H1 (cell line): Measurements from ENCODE around the gene KDM1A. TPM values are rescaled to one million over a fixed set of nuclear protein-coding genes. Genes with fewer than 3 reads are reported as not detected.

Source experiments
- ATF3 ChIP-seq: IDR thresholded peaks from 2 replicates; pipeline ENCODE4 v1.6.1; 2011; ENCODE audit warnings: low read depth, mild to moderate bottlenecking, low read length; ENCODE audit not compliant: insufficient read depth
- MAFK ChIP-seq: IDR thresholded peaks from 2 replicates; pipeline ENCODE4 v1.6.1; 2012; ENCODE audit warnings: low read depth, mild to moderate bottlenecking, improper control_type of control experiment, low read length
- SP2 ChIP-seq: IDR thresholded peaks from 2 replicates; pipeline ENCODE4 v1.6.1; 2012; ENCODE audit warnings: mild to moderate bottlenecking, low read length, inconsistent platforms
- polyA plus RNA-seq, 7 experiments: library from polyadenylated mRNA; depleted of rRNA in 3 of 7; stranded (reverse) in 5 of 7; unstranded in 2 of 7; fragments of >200 nt in 5 of 7; fragments of 200-250 nt in 2 of 7; gene quantifications; 1 replicate in 5 of 7; 2 replicates in 1 of 7; 4 replicates in 1 of 7; pipeline versions ENCODE4 v1.2.1 to v1.2.3, GENCODE V29; 2011 to 2013; ENCODE audit warnings: missing spikeins in 2 of 7, mixed read lengths in 2 of 7
- total RNA-seq: library from RNA; stranded (reverse); fragmentation: NEBNext Ultra II Directional; extraction: Animal tissue kit (Norgen Biotek cat#: 25700); gene quantifications from 2 replicates; pipeline ENCODE4 v1.2.1, GENCODE V29; 2021

KDM1A gene
- total and polyA plus RNA-seq, 2 of the 8 experiments (the other 6 are each of a cell fraction or from before 2014, with no cell fraction given) = 216 to 275 TPM

- TF ChIP-seq MAFK (no peak), ATF3 (no peak), SP2 (no peak)
- TF ChIP-seq, all 59 proteins: peak for 0
Measured at GRCh38 chr1:23066075-23066474, 46.8 kb downstream of the KDM1A start (continued).
